Fibroblast of lung (primary cell): Measurements from ENCODE around the gene DAAM1.

Source experiments
- EZH2 ChIP-seq: IDR thresholded peaks from 2 replicates; pipeline ENCODE4 v1.5.1; 2012; ENCODE audit warnings: low read length, control low read depth, mild to moderate bottlenecking; ENCODE audit errors: missing control alignments
- TF ChIP-seq, protein P1 (sequence below), 2 donors: IDR thresholded peaks in 1 of 2; conservative IDR thresholded peaks in 1 of 2; 1 replicate in 1 of 2; 2 replicates in 1 of 2; pipeline ENCODE4 v1.5.1; 2011 to 2012; ENCODE audit warnings: low read length in 2 of 2, control low read depth in 1 of 2, inconsistent platforms in 1 of 2, low read depth in 1 of 2, mild to moderate bottlenecking in 1 of 2

DNA sequence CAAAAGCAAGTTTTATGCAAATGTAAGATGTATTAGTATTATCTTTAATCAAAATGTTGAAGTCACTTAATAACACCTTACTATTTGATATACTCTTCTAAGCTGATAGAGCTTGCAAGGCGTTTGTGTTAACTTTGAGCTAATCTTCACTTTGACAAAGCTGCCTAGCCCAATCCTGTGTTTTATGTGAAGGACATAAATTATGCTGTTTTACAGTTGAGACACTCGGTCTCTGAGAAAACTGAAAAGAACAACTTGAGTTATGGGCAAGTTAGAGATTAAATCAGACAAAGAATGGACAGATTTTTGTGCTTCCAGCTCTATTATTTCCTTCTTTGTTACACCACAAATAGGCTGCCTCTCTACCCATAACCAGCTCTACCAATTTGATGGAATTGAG, 42.0 kb upstream of the DAAM1 start:
- TF ChIP-seq, protein P1, sequence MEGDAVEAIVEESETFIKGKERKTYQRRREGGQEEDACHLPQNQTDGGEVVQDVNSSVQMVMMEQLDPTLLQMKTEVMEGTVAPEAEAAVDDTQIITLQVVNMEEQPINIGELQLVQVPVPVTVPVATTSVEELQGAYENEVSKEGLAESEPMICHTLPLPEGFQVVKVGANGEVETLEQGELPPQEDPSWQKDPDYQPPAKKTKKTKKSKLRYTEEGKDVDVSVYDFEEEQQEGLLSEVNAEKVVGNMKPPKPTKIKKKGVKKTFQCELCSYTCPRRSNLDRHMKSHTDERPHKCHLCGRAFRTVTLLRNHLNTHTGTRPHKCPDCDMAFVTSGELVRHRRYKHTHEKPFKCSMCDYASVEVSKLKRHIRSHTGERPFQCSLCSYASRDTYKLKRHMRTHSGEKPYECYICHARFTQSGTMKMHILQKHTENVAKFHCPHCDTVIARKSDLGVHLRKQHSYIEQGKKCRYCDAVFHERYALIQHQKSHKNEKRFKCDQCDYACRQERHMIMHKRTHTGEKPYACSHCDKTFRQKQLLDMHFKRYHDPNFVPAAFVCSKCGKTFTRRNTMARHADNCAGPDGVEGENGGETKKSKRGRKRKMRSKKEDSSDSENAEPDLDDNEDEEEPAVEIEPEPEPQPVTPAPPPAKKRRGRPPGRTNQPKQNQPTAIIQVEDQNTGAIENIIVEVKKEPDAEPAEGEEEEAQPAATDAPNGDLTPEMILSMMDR (conservative IDR thresholded peaks at IDR 0.05 in 1 of 2, IDR thresholded peaks at IDR 0.05 in 1 of 2; ENCODE audit: low read depth in 1 of 2, low read length in 2 of 2): no peak
- no peak for TF ChIP-seq EZH2
